GM19463 (cell line): ENCODE measurements around the gene SERPINE1.
A peak's percentile ranks its signal among the peaks of the same experiment; 100 is the strongest.

ENCODE experiments used
- ATAC-seq: cut with Tn5 transposase; IDR thresholded peaks from one replicate; pipeline ENCODE4 v1.9.1; 2021; ENCODE audit warnings: mild to moderate bottlenecking, moderate library complexity; ENCODE audit not compliant: unreplicated experiment

SERPINE1 gene

DNA sequence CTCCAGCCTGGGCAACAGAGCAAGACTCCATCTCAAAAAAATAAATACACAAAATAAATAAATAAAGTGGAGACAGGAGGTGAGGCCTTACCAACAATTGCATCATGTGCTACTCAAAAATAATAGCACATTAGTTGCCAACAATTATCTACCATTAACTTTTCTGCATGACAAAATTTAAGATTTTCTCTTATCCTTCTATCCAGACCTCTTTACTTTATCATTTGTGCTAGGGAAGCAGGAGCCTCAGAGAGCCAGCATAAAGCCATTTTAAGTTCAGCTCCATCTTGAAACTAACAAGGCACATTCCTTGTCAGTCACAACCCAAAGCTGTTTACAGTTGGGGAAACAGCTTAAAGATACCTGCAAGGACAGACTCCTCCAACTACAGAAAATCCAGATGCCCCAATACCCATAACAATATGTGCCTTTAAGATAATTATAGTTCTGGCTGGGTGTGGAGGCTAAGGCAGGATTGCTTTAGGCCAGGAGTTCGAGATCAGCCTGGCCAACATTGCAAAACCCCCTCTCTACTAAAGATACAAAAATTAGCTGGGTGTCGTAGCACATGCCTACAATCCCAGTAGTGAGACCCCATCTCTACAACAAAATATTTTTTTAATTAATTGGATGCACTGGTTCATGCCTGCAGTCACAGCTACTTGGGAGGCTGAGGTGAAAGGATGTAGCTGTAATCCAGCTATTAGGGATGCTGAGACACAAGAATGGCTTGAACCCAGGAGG, 25.2 kb downstream of the SERPINE1 start:
- ATAC-seq = no peak

DNA sequence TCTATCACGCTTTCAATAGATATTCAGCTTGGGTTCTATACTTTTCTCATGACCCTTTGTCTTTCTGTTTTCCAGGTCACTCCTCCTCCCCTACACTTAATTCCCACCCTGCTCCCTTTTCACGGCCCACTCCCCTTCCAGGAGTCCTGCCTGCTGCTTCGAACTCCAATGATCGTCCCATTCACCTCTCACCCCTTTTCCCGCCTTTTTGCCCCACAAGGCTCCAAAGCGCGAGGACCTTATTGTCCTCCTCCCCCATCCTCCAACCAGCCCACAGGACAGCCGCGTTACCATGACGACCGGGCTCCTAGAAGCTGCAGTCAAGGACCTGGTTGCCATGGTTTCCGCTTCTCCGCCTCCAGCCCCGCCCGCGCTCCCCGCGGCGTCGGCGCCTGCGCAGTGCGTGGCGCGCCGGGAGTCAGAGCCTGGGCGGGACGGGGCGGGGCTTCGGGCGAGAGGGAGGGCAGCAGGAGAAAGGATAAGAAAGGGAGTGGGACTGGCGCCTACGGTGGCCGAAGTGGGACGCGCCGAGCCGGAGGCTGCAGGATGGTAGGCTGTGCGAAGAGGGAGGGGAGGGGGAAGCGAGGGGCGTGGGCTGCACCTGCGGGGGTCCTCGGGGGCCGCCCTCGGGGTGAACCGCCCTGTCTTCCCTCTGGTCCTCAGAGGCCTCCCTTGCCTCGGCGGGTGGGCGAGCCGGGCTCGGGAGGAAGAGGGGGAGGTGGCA, 27.2 kb downstream of the SERPINE1 start, which contains the start of gene AP1S1:
Gene AP1S1, plus strand, starts transcription at position 508 of the 724 bp plus-strand sequence. Its CDS starts 39 bp downstream, at position 547.
- peak; percentile 87 for ATAC-seq

DNA sequence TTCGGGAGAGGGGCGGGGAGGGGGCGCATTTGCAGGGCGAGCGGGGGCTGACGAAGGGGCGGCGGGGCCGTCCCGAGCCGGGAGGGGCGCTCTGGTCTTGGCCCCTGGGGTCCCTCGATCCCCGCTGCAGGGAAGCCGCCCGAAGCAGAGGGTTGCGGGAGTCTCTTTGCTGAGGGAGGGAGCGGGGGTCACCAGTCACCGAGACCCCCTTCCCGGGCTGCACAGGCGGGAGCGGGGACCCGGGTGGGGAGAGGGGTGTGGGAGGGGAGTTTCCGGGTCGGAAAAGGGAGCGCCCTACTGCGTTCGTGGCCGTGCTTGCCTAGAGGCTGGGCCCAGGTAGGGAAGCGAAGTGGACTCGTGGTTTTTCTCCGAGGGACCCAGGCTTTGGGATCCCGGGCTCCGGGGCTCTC, 27.8 kb downstream of the SERPINE1 start:
- no peak for ATAC-seq

DNA sequence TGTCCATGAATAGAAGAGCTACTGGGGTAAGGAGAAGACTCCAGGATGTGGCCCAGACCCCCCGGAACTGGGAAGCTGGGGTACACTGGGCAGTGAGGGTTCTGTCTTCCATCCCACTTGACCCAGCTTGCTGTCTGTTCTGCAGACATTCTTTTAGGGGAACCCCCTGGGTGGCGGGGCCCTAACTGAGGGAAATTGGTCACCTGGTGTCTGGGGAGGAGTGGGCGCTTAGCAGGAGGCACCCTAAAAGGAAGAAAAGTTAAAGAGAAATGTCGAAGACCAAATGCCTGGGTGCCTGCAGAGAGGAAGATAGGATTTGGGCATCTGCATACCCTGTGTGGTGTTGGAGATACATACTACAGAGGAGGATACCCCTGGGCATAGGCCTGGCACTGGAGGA, 28.4 kb downstream of the SERPINE1 start:
- no peak for ATAC-seq

- ATAC-seq = no peak
These were observed 29.4 kb downstream of the SERPINE1 start for GRCh38 chr7:101156277-101156676.

- ATAC-seq = no peak
These were observed 30.1 kb downstream of the SERPINE1 start for GRCh38 chr7:101156866-101157589.

DNA sequence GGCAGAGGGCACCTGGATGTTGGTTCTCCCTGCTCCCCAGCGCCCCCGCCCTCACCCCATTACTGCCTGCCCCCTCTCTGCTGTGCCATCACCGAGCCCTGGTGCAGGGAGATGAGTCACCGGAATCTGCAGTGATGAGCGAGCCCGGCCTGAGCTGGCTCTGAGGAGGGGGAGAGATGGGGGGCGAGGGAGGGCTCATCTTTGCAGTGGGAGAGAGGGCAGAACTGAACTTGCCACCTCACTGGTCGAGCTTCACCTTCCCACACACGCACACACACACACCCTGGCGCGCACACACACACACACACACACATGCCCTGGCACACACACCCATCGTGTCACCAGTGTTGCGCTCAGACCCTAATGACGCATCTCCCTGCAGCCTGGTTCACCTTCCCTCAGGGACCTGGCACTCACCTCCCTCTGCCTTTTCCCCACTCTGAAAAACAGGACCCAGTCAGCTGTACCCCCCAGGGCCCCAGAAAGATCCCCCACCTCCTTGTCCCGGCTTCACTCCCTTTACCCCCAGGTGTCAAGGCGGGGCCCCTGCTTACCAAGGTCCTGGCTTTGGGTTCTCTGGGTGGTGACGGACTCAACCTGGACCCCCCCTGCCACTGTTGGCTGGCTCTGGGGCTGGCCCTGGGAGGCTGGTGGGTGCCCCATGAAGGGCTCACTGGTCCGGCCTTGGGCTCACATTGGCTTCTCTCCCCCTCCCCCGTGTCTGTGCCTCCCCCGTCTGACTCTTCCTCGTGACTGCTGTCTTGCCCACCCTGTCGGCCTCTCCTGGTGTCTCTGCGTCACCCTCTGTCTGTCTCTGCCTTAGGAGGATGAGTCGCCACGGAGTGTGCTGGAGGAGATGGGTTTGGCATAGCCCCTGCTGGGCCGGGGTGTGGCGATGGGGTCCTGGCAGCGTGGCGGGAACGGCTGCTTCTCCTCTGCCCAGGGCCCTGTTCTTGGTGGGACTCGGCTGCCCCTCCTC, 33.1 kb downstream of the SERPINE1 start:
- no peak for ATAC-seq

DNA sequence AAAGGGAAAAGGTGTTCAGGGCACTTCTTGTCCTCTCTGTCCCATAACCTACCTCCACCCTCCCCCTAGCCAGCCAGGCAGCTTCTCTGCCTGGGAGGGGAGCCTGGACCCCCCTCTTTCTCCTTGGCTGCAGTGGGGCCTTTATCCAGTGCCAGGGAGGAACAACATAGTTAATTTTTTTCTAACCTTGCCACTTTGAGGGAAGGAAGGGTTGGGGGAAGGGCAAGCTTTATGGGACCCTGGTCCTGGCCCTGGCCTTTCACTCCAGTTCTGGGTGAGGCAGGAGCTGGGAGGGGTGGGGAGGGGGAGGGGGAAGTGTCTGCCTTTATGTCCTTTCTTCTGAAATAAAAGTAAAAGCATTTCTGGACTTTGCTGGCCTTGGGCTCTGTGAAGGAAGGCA, 34.0 kb downstream of the SERPINE1 start:
- ATAC-seq = no peak

GRCh38 chr7:101161692-101162471, 35.0 kb downstream of the SERPINE1 start:
- no peak for ATAC-seq

- ATAC-seq = no peak
These were observed 35.8 kb downstream of the SERPINE1 start for GRCh38 chr7:101162551-101163278.

DNA sequence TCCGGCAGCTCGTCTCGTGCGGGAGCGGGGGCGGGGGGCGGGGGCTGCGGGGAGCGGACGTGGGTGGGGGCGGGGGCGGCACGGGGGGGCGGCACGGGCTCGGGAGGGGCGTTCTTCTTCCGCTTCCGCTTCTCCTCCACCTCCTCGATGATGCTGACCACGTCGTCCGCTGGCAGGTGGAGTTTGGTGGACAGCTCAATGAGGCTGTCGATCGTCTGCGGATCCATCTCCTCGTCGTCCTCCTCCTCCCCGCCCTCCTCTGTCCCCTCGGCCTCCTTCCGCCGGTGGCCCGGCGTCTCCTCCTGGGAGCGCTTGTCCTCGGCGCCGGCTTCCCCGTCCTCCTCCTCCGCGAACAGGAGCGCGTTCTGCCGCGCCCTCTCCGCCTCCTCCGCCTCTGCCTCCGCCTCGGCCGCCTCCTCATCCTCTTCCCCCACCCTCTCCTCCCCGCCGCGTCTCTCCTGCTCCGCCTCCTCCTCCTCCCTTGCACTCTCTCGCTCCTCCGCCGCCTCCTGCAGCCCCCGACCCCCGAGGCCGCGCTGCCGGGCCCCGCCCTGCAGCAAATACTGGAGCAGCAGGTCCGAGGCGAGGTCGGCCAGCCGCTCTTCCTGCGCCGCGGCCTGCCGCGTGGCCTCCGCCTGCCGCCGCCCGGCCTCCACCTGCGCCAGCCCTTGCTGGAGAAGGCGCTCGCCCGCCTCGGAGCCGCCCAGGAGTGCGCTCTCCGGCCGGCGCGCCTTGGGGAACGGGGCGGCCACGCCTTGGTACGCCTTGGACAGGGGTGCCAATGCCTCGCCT, 36.6 kb downstream of the SERPINE1 start:
- no peak for ATAC-seq

DNA sequence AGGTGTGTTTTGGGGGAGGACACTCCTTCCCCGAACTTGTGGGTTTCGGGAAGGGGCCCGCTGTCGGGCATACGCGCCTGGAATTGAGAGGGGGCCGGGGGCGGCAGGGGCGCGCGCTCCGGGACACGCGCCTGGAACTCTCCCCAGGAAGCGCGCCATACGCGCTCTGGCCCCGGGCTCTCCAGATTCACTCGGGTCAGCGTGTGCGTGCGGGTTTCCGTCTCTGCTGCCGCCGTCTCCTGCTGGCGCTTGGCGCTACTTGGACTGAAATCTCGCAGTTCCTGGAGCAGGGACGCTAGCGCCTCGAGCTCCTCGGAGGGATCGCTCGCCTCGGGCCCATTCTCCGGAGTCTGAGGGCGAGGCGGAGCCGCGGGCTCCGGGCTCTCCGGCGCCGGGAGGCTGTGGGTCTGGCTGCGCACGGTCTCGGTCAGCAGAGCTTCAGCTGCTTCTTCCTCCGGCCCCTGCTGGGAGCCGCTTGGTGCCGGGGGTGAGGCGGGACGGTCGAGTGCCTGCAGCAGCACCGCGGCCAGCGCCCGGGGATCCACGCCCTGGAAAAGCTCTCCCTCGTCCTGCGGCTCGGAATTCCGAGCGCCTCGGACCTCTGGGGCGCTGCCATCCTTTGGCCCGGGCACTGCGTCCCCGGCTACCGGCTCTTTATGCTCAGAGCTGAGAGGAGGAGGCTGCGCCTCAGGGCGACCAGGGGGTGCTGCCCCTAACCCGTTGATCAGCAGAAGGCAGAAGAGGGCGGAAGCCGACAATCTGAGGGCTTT, 37.4 kb downstream of the SERPINE1 start:
- ATAC-seq = no peak

DNA sequence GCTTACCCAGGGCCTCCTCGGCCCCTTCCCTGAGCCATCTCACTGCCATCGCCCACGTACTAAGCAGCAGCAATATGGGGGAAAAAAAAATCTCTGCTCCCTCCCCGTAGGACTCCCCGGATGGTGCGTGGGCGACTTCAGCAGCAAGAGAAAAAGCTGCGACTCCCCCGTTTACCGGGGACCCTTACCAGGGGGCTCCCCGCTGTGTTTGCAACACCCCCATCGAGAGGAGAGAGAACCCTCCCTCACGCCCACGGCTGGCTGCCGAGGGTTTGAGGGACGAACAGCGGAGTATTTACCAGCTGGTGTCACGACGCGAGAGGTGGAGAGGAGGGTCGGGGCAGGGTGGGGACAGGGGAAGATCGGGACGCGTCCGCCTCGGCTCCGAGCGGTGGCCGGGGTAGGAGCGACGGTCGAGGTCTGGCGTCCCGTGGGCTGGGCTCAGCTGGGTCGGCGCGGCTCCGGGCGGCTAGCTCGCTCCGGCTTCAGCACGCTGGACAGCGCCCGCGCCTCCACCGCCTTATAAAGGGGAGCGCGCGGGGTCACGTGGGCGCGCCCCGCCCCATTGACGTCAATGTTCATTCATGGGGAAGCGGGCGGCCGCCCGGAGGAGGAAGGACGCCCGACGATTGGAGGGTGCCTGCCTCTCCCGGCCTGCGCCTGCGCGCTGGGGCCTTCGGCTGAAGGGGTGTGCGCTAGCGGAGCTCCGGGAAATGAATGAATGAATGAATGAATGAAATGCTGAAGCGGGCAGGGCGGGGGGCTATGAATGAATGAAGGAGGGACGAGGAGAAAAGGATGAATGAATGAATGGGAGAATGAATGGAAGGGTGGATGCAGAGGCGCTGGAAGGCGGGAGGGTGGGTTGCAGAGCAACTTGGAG, 38.4 kb downstream of the SERPINE1 start, which contains the start of gene VGF:
Gene VGF, minus strand, starts transcription at position 495 of the 883 bp plus-strand sequence. CDS start 726 bp downstream, outside the sequence.
- peak; percentile 71 for ATAC-seq

GRCh38 chr7:101165958-101166647, 39.2 kb downstream of the SERPINE1 start:
- ATAC-seq = no peak

DNA sequence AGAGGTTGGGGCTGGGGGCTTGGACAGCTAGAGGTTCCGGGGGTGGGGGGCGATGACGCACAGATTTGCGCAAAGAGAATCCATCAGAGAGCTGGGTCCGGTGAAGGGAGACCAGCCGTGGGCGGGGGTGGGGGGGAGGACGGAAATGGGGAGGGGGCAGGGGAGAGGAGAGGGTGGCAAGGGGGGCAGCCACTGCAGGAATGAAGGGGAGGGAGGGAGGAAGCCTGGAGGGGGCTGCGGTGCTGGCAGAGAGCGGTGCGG, 39.7 kb downstream of the SERPINE1 start:
- no peak for ATAC-seq
